Measurements from ENCODE around the gene FANK1.
A peak's percentile ranks its signal among the peaks of the same experiment; 100 is the strongest.
"Not testable (repeated sequence)": the region's sequence is repeated elsewhere in the genome, so short reads cannot be mapped to it uniquely, and the experiment has no call there.

FANK1 gene

DNA sequence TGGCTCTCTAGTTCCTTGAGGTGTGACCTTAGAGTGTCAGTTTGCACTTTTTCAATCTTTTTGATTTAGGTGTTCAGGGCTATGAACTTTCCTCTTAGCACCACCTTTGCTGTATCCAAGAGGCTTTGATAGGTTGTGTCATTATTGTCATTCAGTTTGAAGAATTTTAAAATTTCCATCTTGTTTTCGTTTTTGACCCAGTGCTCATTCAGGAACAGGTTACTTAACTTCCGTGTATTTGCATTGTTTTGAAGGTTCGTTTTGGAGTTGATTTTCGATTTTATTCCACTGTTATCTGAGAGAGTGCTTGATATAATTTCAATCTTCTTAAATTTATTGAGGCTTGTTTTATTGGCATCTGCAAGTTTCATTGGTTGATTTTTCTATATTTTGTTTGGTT is 37.3 kb downstream of the FANK1 start:
- no peak for DNase-seq

DNA sequence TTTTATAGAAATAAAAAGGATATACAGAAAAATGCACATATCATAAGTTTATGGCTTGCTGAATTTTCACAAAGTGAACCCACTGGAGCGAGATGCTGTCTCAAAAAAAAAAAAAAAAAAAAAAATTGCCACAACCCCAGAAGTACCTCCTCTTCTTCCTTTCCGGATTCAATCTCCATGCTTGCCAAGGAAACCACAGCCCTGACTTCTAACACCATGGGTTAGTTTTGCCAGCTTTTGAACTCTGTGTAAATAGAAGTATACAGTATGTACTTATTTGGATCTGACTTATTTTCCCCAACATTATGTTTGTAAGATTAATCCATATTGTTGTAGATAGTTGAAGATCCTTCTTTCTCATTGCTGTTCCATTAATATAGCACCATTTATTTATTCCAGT is 40.0 kb downstream of the FANK1 start:
- DNase-seq = no peak

DNA sequence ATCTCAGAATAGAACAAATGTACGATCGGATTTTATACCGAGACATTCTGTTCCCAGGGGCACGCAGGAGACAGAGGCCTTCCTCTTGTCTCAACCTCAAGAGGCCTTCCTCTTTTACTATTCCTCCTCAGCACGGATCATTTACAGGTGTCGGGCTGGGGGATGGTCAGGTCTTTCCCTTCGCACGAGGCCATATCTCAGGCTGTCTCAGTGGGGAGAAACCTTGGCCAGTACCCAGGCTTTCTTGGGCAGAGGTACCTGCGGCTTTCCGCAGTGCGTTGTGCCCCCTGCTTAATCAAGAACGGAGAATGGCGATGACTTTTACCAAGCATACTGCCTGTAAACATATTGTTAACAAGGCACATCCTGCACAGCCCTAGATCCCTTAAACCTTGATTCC is 44.2 kb downstream of the FANK1 start:
- DNase-seq = no peak

DNA sequence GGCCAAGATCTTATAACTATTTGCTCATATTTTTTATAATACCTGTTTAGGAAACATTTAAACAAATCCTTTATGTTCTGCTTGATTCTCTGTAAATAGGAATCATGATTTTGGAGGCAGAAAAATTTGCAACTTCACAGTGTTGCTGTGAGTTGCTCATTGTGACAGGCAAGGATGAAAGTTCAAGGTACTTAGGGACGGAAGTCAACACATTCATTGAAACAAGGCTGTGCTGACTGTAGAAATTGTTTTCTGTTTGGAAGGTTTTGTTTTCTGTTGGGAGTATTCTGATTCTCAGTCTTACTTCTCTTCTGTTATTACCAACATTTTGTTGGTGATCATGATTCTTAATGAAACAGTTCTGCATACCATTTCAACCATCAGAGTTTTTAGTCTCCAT is 54.9 kb downstream of the FANK1 start:
- DNase-seq = no peak

DNA sequence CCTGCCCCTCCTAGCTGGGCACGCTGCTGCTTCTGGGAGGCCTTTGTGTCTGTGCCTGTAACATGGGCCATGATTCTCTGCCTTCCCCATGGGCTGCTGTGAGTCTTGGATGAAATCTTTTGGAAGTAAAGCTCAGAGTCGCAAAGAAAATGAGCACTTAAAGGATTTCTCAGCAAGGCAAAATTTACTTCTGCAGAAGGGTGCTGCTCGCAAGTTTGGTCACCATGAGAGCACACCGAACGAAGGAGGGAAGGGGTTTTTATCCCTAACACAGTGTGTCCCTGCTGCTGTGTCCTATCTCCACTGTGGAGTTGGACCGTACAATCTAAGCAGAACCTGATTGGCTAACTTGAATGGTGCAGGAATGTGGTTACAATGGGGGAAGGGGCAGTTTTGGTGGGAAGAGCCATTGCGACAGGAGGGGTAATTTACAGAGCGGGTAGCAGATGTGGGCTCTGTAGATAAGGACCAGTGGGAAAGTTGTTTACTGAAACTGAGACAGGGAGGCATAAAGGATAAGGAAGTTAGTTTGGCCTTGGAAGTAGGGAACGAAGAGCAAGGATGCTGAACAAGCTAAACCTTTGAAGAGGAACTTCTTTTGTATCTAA is 57.5 kb downstream of the FANK1 start:
- DNase-seq = no peak

DNA sequence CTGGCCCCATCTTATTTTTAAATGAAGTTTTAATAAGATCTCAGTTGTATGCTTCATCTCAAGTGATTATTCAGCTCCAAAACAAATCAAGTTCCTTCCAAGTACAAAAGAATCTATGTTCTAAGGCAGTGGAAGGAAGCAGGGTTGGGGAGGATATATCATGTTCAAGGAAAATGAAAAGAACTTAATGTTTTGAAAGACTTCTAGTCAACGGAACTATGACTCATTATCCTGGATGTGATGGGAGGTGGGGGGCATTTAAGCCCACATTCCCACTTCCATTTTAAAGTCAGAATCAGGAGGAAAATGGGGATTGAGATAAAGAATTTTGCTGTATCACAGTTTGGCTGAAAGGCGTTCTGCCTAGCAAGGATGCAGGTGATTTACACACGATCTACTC is 59.4 kb downstream of the FANK1 start:
- DNase-seq = no peak

GRCh38 chr10:125961743-125962142 is 65.4 kb downstream of the FANK1 start:
- no peak for DNase-seq

DNA sequence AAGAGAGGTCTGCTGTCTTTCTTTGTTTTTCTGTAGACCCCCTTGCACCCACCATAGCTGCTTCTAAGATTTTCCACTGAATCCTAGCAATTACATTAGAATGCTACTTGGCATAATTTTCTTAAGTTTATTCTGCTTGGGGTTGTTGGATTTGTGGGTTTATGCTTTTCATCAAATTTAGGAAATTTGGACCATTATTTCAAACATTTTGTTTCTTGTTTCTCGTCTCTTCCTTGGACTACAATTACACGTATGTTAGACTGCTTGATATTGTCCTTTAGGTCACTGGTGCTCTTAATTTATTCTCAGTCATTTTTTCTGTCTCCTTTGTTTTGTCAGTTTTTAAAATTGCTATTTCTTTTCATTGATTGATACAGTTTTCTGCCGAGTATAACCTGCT is 65.8 kb downstream of the FANK1 start:
- DNase-seq = no peak

DNA sequence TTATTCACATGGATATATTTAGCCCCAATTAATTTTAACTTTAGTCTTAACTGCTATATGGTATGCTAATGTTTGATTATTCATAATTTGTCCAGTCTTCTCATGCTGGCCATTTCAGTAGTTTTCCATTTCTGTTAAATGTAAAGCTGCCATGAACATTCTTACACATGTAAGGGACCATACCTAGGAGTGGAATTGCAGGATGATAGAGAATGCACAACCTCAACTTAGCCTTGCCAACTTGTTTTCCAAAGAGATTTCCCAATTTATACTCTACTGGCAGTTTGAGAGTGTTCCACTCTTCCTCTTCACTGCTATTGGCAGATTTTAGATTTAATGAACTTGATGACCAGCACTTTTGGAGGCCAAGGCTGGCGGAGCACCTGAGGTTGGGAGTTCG is 68.2 kb downstream of the FANK1 start:
- no peak for DNase-seq

GRCh38 chr10:125967533-125967932 is 71.2 kb downstream of the FANK1 start:
- DNase-seq = no peak

DNA sequence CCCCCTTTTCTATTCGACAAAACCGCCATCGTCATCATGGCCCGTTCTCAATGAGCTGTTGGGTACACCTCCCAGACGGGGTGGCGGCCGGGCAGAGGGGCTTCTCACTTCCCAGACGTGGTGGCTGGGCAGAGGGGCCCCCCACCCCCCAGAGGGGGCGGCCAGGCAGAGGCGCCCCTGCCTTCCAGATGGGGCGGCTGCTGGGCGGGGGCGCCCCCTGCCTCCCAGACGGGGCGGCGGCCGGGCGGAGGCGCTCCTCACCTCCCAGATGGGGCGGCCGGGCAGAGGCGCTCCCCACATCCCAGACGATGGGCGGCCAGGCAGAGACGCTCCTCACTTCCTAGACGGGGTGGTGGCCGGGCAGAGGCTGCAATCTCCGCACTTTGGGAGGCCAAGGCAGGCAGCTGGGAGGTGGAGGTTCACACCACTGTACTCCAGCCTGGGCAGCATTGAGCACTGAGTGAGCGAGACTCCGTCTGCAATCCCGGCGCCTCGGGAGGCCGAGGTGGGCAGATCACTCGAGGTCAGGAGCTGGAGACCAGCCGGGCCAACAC is 73.8 kb downstream of the FANK1 start:
- not testable (repeated sequence) for DNase-seq

DNA sequence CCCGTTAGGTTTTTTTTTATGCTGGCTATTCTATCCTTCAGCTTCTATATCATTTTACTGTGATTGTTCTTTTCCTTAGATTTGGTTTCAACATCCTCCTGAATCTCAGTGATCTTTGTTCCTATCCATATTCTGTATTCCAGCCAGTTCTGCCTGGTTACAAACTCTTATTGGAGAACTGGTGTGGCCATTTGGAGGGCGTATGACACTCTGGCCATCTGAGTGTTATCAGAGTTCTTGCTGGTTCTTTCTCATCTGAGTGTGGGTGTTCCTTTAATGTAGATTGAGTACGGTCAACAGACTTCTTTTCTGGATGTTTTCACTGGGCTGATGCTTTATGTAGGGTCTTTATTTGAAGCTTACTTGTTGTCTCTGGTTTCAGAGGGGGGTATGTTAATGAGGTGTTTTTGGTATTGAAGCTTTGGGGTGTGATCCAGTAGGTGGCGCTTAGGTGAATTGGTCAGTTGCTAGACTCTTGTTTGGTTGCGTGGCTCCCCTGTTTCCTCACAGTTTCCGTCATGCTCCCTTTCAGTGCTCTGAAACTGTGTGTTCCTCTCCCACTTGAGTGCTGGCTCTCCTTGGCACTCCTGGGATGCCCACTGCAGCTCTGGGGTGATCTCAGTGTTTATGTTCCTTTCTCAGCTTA is 80.7 kb downstream of the FANK1 start:
- no peak for DNase-seq

GRCh38 chr10:125979976-125980375 is 83.6 kb downstream of the FANK1 start:
- DNase-seq = no peak

- no peak for DNase-seq
Observed at GRCh38 chr10:125980521-125981035, 84.2 kb downstream of the FANK1 start.

GRCh38 chr10:125982260-125982948 is 86.0 kb downstream of the FANK1 start:
- DNase-seq = peak; percentile 39

GRCh38 chr10:125983161-125983560 is 86.8 kb downstream of the FANK1 start:
- DNase-seq = no peak

GRCh38 chr10:125983656-125984055 is 87.3 kb downstream of the FANK1 start:
- no peak for DNase-seq

DNA sequence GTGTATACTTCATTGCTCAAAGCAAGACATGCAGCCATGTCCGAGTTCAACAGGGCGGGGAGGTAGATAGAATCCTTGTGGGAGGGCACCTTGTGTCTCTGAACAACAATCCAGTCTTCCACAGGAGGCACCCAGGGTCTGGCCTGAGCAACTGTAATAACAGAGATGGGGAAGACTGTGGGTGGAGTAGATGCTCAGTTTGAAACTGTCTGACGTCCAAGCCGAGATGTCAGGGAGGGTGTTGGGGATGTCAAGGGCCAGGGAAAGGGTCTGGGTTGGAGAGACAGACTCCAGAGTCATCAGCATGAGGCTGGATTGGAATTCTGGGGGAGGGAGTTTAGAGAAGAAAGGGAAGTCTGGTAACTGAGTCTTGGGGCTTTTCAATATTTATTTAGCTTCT is 88.0 kb downstream of the FANK1 start:
- no peak for DNase-seq

- DNase-seq = no peak
Observed at GRCh38 chr10:125984865-125985495, 88.6 kb downstream of the FANK1 start.

DNA sequence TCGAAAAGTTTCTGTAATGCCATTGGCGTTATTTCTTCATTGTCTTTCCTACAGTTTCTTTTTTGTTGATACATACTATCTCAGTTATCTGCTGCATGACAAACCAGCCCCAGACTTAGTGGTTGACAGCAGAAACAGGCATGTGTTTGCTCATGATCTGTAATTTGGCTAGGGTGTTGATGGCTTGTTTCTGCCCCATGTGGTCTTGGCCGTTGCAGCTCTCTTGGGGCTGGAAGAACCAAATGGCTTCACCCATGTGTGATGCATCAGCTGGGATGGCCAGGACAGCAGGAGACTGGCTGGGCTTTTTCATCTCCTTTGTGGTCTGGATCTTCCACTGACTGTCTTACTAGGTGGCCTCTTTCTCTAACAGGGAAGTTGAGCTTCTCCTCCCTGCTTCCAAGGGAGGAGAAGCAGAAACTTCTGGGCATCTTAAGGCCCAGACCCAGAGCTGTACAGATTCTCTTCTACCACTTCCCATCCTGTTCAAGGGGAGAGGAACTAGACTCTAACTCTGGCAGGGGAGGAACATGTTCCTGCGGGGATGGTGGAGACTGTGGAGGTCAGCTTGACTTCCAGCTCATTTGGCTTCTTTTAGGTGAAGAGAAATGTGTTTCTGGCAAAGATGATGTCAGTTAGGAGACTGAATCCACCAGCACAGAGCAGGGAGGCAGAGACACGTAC is 89.3 kb downstream of the FANK1 start:
- DNase-seq = no peak

- DNase-seq = no peak
Observed at GRCh38 chr10:125989791-125990190, 93.4 kb downstream of the FANK1 start.

DNA sequence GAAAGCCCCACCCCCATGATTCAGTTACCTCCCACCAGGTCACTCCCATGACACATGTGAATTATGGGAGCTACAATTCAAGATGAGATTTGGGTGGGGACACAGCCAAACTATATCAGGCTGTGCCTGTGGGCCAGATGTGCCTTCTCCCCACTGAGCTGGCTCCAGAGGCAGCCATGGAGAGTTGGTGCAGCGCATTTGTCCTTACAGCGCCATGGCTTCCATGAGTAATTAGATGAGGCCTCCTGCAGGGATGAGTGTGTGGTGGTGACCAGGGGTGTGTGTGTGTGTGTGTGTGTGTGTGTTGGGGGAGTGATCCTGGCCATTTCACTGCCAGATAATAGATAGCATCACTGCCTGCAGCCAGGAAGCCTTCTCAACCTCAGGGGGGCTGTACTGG is 94.6 kb downstream of the FANK1 start:
- DNase-seq = no peak

- DNase-seq = no peak
Observed at GRCh38 chr10:125991392-125991791, 95.0 kb downstream of the FANK1 start.

Data from stimulated activated CD8-positive, alpha-beta memory T cell treated with anti-CD3 and anti-CD28 coated beads, Interleukin-4, amount 100 ng/mL, for 48 hours (primary cell).